ENCODE results near the gene CPNE5. TPM values are rescaled to one million over a fixed set of nuclear protein-coding genes. Genes with fewer than 3 reads are reported as not detected.

CPNE5 gene
- total RNA-seq, 2 donors from 2014 or later: 3.9 to 64.5 TPM

GRCh38 chr6:36722879-36723278, 116.4 kb downstream of the CPNE5 start:
- WGBS: 53% methylated on average over 2 of the region's 2 CpGs
- no peak overlapping the region for H3K27ac ChIP-seq
- DNase-seq (ENCODE audit: low spot score): no peak
- H3K27me3 ChIP-seq (replicated peaks; ENCODE audit: insufficient read depth): no peaks in the 10 kb centered on the region
- no peaks in the 10 kb centered on the region for H3K4me1 ChIP-seq (replicated peaks)
- H3K9me3 ChIP-seq: no peaks in the 10 kb centered on the region
- H3K4me3 ChIP-seq: no peak overlapping the region
- TF ChIP-seq POLR2A (IDR thresholded peaks at IDR 0.05) (no peak), CTCF (IDR thresholded peaks at IDR 0.05) (no peak), POLR2AphosphoS5 (IDR thresholded peaks at IDR 0.05) (no peak)
- intact Hi-C loops (cut with DNase I): no loop called here
- no peaks in the 10 kb centered on the region for H3K36me3 ChIP-seq

DNA sequence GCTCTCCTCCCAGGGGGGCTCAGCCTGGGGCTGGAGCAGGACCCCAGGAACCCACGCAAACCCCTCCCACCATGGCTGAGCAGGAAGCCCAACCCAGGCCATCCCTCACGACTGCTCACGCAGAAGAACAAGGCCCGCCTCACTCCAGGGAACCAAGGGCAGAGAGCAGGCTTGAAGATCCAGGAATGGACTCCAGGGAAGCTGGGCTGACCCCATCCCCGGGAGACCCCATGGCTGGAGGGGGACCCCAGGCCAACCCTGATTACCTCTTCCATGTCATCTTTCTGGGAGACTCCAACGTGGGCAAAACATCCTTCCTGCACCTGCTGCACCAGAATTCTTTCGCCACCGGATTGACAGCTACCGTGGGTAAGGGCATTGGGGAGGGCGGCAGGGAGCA, 116.9 kb downstream of the CPNE5 start:
- H3K4me1 ChIP-seq (replicated peaks): no peaks in the 10 kb centered on the region
- H3K27me3 ChIP-seq (replicated peaks; ENCODE audit: insufficient read depth): no peaks in the 10 kb centered on the region
- WGBS: 86% methylated on average over 10 of the region's 10 CpGs
- TF ChIP-seq POLR2A (IDR thresholded peaks at IDR 0.05) (no peak), CTCF (IDR thresholded peaks at IDR 0.05) (no peak), POLR2AphosphoS5 (IDR thresholded peaks at IDR 0.05) (no peak)
- no peak overlapping the region for H3K4me3 ChIP-seq
- no peaks in the 10 kb centered on the region for H3K9me3 ChIP-seq
- intact Hi-C loops (cut with DNase I): no loop called here
- H3K36me3 ChIP-seq: no peaks in the 10 kb centered on the region
- no peak for DNase-seq (ENCODE audit: low spot score)
- H3K27ac ChIP-seq: no peak overlapping the region

- TF ChIP-seq POLR2AphosphoS5 (IDR thresholded peaks at IDR 0.05) (no peak), POLR2A (IDR thresholded peaks at IDR 0.05) (no peak), CTCF (IDR thresholded peaks at IDR 0.05) (no peak)
- 90% methylated on average over 11 of the region's 15 CpGs for WGBS
- intact Hi-C loops (cut with DNase I): no loop called here
- Histone ChIP-seq H3K27me3 (replicated peaks; ENCODE audit: insufficient read depth) (no peaks in the 10 kb centered on the region), H3K4me1 (replicated peaks) (no peaks in the 10 kb centered on the region), H3K27ac (no peak overlapping the region), H3K36me3 (no peaks in the 10 kb centered on the region), H3K4me3 (no peak overlapping the region), H3K9me3 (no peaks in the 10 kb centered on the region)
- no peak for DNase-seq (ENCODE audit: low spot score)
Observed at GRCh38 chr6:36721369-36722140, 117.7 kb downstream of the CPNE5 start.

DNA sequence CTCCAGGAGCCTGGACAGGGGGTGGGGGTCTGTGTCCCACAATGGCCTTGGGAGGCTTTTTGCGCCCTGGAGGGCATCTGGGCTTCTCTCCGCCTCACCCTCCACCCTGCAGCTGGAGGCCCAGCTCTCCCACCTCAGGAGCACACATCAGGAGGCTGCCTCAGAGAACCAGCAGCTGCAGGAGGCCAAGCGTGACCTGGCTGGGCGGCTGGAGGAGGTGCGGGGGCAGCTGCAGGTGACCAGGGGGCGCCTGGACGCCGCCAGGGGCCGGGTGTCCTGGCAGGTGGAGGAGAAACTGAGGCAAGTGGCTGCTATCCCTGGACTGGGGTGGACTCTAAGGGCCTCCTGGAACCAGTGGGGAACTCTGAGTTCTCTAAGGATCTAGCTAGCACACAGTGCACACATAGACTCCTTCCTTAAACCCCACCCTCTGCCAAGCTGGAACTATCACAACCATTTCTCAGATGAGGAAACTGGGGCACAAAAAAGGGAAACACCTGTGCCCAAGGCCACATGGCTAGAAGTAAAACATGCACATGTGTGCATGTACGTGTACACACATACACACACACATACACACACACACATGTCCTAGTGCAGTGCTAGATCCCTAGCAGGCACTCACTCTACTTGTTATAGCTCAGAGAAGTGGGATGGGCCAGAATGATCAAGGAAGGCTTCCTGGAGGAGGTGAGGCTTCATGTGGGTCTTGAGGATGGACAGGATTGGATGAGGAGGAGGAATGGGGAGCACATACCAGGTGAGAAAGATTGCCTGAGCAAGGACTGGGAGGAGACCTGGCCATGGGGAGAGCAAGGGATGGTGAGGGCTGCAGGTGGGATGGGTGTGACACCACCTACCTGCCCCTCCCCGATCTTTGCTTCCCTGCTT, 118.7 kb downstream of the CPNE5 start:
- TF ChIP-seq POLR2AphosphoS5 (IDR thresholded peaks at IDR 0.05) (no peak), POLR2A (IDR thresholded peaks at IDR 0.05) (no peak), CTCF (IDR thresholded peaks at IDR 0.05) (no peak)
- intact Hi-C loops (cut with DNase I): no loop called here
- WGBS: 97% methylated on average over 9 of the region's 11 CpGs
- no peaks in the 10 kb centered on the region for H3K36me3 ChIP-seq
- H3K9me3 ChIP-seq: no peaks in the 10 kb centered on the region
- H3K4me1 ChIP-seq (replicated peaks): no peaks in the 10 kb centered on the region
- no peaks in the 10 kb centered on the region for H3K27me3 ChIP-seq (replicated peaks; ENCODE audit: insufficient read depth)
- H3K27ac ChIP-seq: no peak overlapping the region
- no peak overlapping the region for H3K4me3 ChIP-seq
- DNase-seq (ENCODE audit: low spot score): no peak

Data from prostate gland (tissue), 2 donors.